ENCODE results near the gene INPP5A. TPM values are rescaled to one million over a fixed set of nuclear protein-coding genes. Genes with fewer than 3 reads are reported as not detected.

The INPP5A gene
- total and polyA plus RNA-seq, 2 donors (not counting 1 experiment from before 2014, with no cell fraction given): 9.3 to 87.8 TPM

DNA sequence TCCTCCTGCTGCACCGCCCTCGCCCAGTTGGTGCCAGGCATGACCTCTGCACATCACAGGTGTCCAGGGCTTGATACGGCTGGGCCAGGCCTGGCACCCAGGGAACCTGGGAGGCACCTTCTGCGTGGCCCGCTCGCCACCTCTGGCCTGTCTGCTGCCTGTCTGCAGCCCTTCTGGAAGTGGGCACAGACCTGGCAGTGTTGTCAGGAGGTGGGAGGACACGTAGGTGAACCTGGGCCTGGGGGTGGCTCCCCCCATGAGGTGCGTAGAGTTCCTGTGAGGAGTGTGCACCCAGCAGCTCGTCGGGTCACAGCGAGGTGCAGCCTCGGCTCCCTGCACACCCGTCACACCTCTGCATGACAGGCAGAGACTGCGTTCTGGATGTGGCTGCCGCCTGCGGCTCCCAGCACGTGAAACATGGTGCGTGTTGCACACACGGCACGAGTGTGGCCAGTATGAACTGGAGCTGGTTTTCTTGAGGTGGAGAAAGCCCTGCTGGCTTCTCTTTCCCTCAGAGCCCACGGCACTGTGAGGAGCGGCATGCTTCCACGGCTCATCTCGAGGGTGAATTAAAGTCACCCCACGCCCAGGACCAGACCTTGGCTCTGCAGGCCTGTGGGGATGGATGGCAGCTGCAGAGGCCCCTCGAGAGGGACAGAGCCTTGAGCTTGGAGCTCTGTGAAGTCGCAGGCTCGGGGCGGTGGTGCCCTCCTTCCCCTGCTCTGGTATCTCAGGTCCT lies 24.8 kb downstream of the INPP5A start:
- Histone ChIP-seq H3K4me2 (replicated peaks; ENCODE audit: low read depth, low read length, poor library complexity, severe bottlenecking) (no peak overlapping the region), H3K9me3 (ENCODE audit: control extremely low read depth in 1 of 3, control insufficient read depth in 2 of 3, insufficient read depth in 1 of 3, low read length in 2 of 3) (no peaks in the 10 kb centered on the region), H4K20me1 (ENCODE audit: control insufficient read depth, insufficient read depth, low read length, poor library complexity, severe bottlenecking) (peaks cover 58% of the 10 kb centered on the region), H3K9ac (ENCODE audit: low read length) (no peak overlapping the region), H3K4me3 (ENCODE audit: control extremely low read depth in 1 of 5, extremely low read depth in 1 of 5, insufficient read depth in 1 of 5, low read depth in 2 of 5, low read length in 4 of 5) (no peak overlapping the region), H3K79me2 (ENCODE audit: control insufficient read depth, insufficient read depth, low read length) (peaks cover 100% of the 10 kb centered on the region), H3K27me3 (replicated peaks in 1 of 4; ENCODE audit: control extremely low read depth in 1 of 4, control insufficient read depth in 3 of 4, insufficient read depth in 4 of 4, low read length in 3 of 4) (no peaks in the 10 kb centered on the region), H3K27ac (ENCODE audit: low read length in 2 of 2) (no peak overlapping the region), H3K36me3 (replicated peaks in 1 of 2; ENCODE audit: control extremely low read depth in 1 of 2, control insufficient read depth in 1 of 2, extremely low read depth in 1 of 2, insufficient read depth in 2 of 2, low read length in 1 of 2) (no peaks in the 10 kb centered on the region), H2AFZ (ENCODE audit: insufficient read depth, low read depth, low read length, poor library complexity, severe bottlenecking) (no peak overlapping the region), H3K4me1 (ENCODE audit: control insufficient read depth in 2 of 2, insufficient read depth in 2 of 2, low read length in 2 of 2) (peaks cover 39 to 48% of the 10 kb centered on the region in 2 donors)
- ChIA-PET CTCF (no interaction called here), POLR2A (interaction anchor here (0.6 to 1.6 kb wide), 3 partner anchors 9 to 90 kb away, joined by 3 to 5 read pairs (median 4); no protein-coding TSS in a partner anchor)
- H3K27me3 Mint-ChIP-seq: no peaks in the 10 kb centered on the region
- DNase-seq: no peak
- peaks cover 60% of the 10 kb centered on the region for H3K4me1 Mint-ChIP-seq
- no peaks in the 10 kb centered on the region for H3K9me3 Mint-ChIP-seq (ENCODE audit: insufficient read depth)
- intact Hi-C loops (cut with micrococcal nuclease): no loop called here
- no peak overlapping the region for H3K4me3 Mint-ChIP-seq
- 96% methylated on average over 29 of the region's 29 CpGs for WGBS (ENCODE audit: insufficient coverage)
- ATAC-seq (ENCODE audit: low read depth): no peak
- H3K27ac Mint-ChIP-seq: no peak overlapping the region
- TF ChIP-seq, protein P1, sequence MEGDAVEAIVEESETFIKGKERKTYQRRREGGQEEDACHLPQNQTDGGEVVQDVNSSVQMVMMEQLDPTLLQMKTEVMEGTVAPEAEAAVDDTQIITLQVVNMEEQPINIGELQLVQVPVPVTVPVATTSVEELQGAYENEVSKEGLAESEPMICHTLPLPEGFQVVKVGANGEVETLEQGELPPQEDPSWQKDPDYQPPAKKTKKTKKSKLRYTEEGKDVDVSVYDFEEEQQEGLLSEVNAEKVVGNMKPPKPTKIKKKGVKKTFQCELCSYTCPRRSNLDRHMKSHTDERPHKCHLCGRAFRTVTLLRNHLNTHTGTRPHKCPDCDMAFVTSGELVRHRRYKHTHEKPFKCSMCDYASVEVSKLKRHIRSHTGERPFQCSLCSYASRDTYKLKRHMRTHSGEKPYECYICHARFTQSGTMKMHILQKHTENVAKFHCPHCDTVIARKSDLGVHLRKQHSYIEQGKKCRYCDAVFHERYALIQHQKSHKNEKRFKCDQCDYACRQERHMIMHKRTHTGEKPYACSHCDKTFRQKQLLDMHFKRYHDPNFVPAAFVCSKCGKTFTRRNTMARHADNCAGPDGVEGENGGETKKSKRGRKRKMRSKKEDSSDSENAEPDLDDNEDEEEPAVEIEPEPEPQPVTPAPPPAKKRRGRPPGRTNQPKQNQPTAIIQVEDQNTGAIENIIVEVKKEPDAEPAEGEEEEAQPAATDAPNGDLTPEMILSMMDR (IDR thresholded peaks at IDR 0.05): no peak
- no peak for TF ChIP-seq EZH2 (IDR thresholded peaks at IDR 0.05; ENCODE audit: borderline replicate concordance, insufficient read depth, low read depth, low read length, poor library complexity, severe bottlenecking)

DNA sequence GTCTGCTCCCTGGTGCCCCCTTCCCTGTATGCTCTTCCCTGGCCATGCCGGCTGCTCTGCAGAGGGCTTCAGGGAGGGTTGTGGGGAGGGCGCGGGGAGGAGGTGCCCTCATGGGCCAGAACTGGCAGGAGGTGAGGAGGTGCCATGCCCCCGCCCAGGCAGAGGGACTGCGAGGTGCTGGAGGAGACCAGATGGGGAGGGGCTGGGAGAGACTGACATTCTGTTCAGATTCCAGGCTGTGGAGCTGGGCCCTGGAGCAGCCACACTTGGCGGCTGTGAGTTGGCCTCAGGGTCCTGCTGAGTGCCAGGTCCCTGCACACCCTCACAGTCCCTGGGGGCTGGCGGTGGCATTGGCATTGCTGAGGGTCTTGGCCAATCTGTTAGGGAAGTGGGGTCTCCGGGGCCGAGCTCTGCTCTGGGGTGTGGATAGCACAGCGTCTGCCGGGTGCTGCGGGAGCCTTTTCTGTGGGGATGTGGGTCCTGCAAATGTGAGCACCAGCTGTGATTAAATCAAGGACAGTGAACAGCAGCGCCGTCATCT lies 25.4 kb downstream of the INPP5A start:
- intact Hi-C loops (cut with micrococcal nuclease): no loop called here
- CTCF ChIA-PET: no interaction called here
- Mint-ChIP-seq H3K4me1 (peaks cover 60% of the 10 kb centered on the region), H3K9me3 (ENCODE audit: insufficient read depth) (no peaks in the 10 kb centered on the region), H3K27me3 (no peaks in the 10 kb centered on the region), H3K4me3 (peak overlapping the region; percentile 43), H3K27ac (no peak overlapping the region)
- Histone ChIP-seq H4K20me1 (ENCODE audit: control insufficient read depth, insufficient read depth, low read length, poor library complexity, severe bottlenecking) (peaks cover 61% of the 10 kb centered on the region), H2AFZ (ENCODE audit: insufficient read depth, low read depth, low read length, poor library complexity, severe bottlenecking) (no peak overlapping the region), H3K4me3 (ENCODE audit: control extremely low read depth in 1 of 5, extremely low read depth in 1 of 5, insufficient read depth in 1 of 5, low read depth in 2 of 5, low read length in 4 of 5) (no peak overlapping the region), H3K36me3 (replicated peaks in 1 of 2; ENCODE audit: control extremely low read depth in 1 of 2, control insufficient read depth in 1 of 2, extremely low read depth in 1 of 2, insufficient read depth in 2 of 2, low read length in 1 of 2) (no peaks in the 10 kb centered on the region), H3K9me3 (ENCODE audit: control extremely low read depth in 1 of 3, control insufficient read depth in 2 of 3, insufficient read depth in 1 of 3, low read length in 2 of 3) (no peaks in the 10 kb centered on the region), H3K27me3 (replicated peaks in 1 of 4; ENCODE audit: control extremely low read depth in 1 of 4, control insufficient read depth in 3 of 4, insufficient read depth in 4 of 4, low read length in 3 of 4) (no peaks in the 10 kb centered on the region), H3K79me2 (ENCODE audit: control insufficient read depth, insufficient read depth, low read length) (peaks cover 100% of the 10 kb centered on the region), H3K27ac (ENCODE audit: low read length in 2 of 2) (no peak overlapping the region), H3K4me1 (ENCODE audit: control insufficient read depth in 2 of 2, insufficient read depth in 2 of 2, low read length in 2 of 2) (peaks cover 39 to 48% of the 10 kb centered on the region in 2 donors), H3K4me2 (replicated peaks; ENCODE audit: low read depth, low read length, poor library complexity, severe bottlenecking) (no peak overlapping the region), H3K9ac (ENCODE audit: low read length) (no peak overlapping the region)
- DNase-seq (no peak), ATAC-seq (ENCODE audit: low read depth) (no peak)
- WGBS (ENCODE audit: insufficient coverage): 86% methylated on average over 11 of the region's 14 CpGs
- POLR2A ChIA-PET: interaction anchor here (1.1 to 1.6 kb wide), 2 partner anchors 8 to 25 kb away, joined by 4 to 5 read pairs; no protein-coding TSS in a partner anchor
- TF ChIP-seq, protein P1 (IDR thresholded peaks at IDR 0.05): no peak
- no peak for TF ChIP-seq EZH2 (IDR thresholded peaks at IDR 0.05; ENCODE audit: borderline replicate concordance, insufficient read depth, low read depth, low read length, poor library complexity, severe bottlenecking)
